ENCODE results near the gene KLHL29. TPM values are rescaled to one million over a fixed set of nuclear protein-coding genes. Genes with fewer than 3 reads are reported as not detected.

KLHL29 gene
- total and polyA plus RNA-seq, 8 donors = 0.91 to 6.6 (median 2.6) TPM

DNA sequence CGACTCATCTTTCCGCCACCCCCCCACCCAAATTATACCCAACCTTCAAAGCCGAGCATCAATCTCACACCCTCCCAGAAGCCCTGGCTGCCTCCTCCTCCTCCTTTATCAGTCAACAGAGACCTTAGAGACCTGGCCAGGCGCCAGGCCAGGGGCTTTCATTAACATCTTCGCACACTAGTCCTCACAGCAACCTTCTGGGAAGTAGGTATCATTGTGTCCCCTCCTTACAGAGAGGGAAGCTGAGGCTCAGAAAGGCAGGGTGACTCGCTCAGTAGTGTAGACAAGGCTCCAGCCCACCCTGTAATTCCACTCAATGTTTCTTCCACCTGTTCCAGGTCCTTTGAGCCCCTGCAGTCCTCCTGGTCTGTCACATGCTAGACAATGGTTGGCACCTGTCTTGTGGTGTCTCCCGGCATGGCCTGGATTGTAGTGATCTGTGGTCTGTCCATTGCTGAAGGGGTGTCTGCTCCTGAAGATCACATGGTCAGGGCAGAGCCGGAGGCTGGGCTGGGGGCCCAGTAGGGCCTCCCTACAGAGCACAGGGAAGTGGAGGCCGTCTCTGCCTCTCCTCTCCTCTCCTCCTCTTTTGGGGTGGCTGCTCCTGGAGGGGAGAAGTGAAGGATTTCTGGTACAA is 36.0 kb downstream of the KLHL29 start:
- H3K27ac ChIP-seq = no peak overlapping the region

DNA sequence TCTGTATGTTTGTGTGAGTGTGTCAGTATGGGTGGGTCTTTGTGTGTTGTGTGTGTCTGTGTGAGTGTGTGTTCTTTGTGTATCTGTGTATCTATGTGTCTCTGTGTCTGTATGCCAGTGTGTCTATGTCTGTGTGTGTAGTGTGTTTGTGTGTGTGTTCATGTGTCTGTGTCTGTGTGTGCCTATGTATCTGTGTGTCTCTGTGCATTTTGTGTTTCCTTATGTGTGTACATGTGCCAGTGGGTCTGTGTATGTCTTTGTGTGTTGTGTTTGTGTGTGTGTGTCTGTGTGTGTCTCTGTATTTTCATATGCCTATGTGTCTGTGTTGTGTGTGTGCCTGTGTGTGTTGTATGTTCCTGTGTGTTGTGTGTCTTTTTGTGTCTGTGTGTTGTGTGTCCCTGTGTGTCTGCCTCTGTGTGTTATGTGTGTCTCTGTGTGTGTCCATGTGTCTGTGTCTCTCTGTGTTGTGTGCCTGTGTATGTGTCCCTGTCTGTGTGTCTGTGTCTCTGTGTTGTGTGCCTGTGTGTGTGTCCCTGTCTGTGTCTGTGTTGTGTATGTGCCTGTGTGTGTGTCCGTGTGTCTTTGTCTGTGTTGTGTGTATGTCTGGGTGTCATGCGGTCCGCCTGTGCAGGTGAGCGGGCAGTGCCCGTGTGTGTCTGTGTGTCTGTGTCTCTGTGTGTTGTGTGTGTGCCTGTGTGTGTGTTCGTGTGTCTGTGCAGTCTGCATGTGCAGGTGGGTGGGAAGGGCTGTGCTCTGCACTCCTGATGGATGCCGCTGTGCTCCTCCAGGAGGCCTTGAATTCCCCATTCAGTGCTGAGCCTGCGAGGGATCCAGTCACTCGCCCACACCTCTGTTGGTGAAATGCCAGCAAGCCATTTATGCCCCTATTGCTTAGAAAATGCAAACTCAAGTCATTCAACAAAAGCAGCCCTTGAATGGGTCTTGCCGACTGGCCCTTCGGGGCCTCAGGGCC is 37.4 kb downstream of the KLHL29 start:
- DNase-seq (no peak), ATAC-seq (no peak), FAIRE-seq (no peak)
- Histone ChIP-seq H3K4me1 (peaks cover 0 to 5% (median 0%) of the 10 kb centered on the region in 3 donors), H3K9me3 (no peaks in the 10 kb centered on the region), H3K27ac (no peak overlapping the region), H3K36me3 (no peaks in the 10 kb centered on the region), H3K4me3 (no peak overlapping the region), H3K27me3 (no peaks in the 10 kb centered on the region)
- intact Hi-C loops (cut with DNase I) = no loop called here
- 76 to 82% methylated on average over 11 of the region's 11 CpGs for WGBS, 2 donors
- TF ChIP-seq CTCF (IDR thresholded peaks at IDR 0.05) = no peak

More for the DNA sequence above, 36.0 kb downstream of the KLHL29 start:
- Histone ChIP-seq H3K4me1 (peaks cover 0 to 5% (median 0%) of the 10 kb centered on the region in 3 donors), H3K36me3 (no peaks in the 10 kb centered on the region), H3K4me3 (no peak overlapping the region), H3K9me3 (no peaks in the 10 kb centered on the region), H3K27me3 (no peaks in the 10 kb centered on the region)
- no peak for ATAC-seq
- no peak for FAIRE-seq
- no peak for DNase-seq
- intact Hi-C loops (cut with DNase I) = no loop called here
- no peak for TF ChIP-seq CTCF (IDR thresholded peaks at IDR 0.05)
- WGBS, 2 donors = 73 to 76% methylated on average over 9 of the region's 9 CpGs

DNA sequence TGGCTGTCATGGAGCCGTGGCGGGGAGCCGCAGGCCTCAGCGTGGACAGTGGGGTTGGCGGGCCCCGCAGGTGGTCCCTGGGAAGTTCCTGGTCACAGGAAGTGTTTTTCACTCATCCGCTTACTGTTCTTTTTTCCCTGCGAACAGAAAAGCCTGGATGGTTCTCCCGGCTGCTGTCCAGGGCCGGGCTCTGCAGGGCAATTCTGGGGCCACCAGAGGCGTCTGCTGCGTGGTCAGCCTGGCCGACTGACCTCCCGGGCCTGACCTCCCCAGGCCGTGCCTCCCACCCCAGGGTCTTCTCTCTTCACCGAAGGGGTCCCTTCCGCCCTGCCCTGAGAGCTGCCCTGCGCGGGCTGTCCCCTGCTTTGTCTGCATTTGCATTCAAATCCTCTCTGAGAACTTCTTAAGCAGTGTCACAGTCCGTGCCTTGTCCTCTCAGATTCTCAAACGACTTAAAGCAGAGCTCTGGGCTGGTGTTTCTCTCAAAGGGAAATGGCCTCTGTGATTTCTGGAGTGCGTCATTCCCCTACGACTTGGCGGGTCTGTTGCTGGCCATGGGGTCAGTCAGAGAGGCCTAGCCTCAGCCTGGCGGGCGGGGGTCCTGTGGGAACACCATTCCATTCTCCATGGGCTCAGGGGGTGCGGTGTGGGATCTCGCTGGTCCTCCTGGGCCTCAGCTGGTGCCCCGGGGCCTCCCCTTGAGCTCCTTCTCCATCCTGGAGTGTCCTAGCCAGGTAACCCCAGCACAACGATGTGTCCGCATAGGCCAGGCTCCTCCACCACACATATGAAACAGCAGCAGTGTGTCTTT is 38.3 kb downstream of the KLHL29 start:
- intact Hi-C loops (cut with DNase I) = no loop called here
- Histone ChIP-seq H3K36me3 (no peaks in the 10 kb centered on the region), H3K27me3 (no peaks in the 10 kb centered on the region), H3K9me3 (no peaks in the 10 kb centered on the region), H3K4me3 (no peak overlapping the region), H3K4me1 (peaks cover 0 to 5% (median 0%) of the 10 kb centered on the region in 3 donors), H3K27ac (no peak overlapping the region)
- no peak for TF ChIP-seq CTCF (IDR thresholded peaks at IDR 0.05)
- WGBS, 2 donors = 85 to 87% methylated on average over 29 to 31 of the region's 31 CpGs
- DNase-seq (no peak), ATAC-seq (no peak), FAIRE-seq (no peak)

DNA sequence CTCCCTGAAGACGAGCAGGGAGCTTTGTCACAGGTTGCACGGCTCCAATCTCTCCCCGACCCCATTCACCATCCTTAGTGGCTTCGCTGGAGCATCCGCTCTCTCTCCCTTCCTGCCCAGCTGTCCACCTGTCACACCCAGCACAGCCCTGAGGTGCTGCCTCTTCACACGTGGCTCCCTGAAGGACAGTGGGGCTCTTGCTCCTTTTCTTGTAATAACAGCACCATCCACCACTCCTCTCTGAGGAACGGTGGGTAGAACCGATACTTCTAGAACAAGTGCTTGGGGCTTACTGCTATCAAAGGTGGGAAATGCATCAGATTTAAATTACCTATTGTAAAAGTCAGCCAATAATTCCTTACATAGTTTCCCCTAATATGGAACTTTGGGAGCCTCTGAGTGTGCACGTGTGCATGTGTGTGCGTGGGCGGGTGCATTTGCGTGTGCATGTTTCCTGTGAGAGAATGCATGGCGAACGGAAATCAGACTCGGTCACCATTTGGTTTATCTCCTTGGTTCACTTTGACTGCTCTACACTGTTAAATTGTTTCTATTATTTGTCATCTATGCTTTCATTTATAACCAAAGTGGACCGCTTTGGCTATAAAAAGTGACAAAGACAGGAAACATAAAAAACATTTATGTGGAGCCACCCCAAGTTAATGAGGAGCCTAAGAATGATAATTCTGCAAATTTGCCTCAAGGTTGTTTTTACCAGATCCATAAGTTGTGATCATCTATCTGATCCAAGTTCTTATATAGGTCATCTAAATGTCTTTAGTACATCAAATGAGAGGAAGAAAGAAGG is 39.1 kb downstream of the KLHL29 start:
- TF ChIP-seq CTCF (IDR thresholded peaks at IDR 0.05) = no peak
- Histone ChIP-seq H3K4me3 (no peak overlapping the region), H3K36me3 (no peaks in the 10 kb centered on the region), H3K4me1 (peaks cover 0 to 5% (median 0%) of the 10 kb centered on the region in 3 donors), H3K9me3 (no peaks in the 10 kb centered on the region), H3K27ac (no peak overlapping the region), H3K27me3 (no peaks in the 10 kb centered on the region)
- 80 to 87% methylated on average over 16 of the region's 16 CpGs for WGBS, 2 donors
- ATAC-seq (no peak), FAIRE-seq (no peak), DNase-seq (no peak)
- intact Hi-C loops (cut with DNase I) = no loop called here

All from pancreas (tissue), 10 donors.